DOHH2 (cell line): ENCODE results near the gene SPDYC.
A peak's percentile ranks its signal among the peaks of the same experiment; 100 is the strongest.
"Not testable (repeated sequence)": the region's sequence is repeated elsewhere in the genome, so short reads cannot be mapped to it uniquely, and the experiment has no call there.

ENCODE experiments used
- H3F3A ChIP-seq: fragments of 200-600 bp; sonication (generic), shearing (Covaris generic); 2 replicates; pipeline ENCODE4 v1.6.0; 2016; ENCODE audit warnings: antibody characterized with exemption, mild to moderate bottlenecking; ENCODE audit not compliant: control insufficient read depth, insufficient read depth
- H3K27ac ChIP-seq: fragments of 200-600 bp; sonication (generic); 2 replicates; pipeline ENCODE4 v1.5.1; 2014; ENCODE audit warnings: low read depth, mild to moderate bottlenecking, low read length, moderate library complexity
- H3K27me3 ChIP-seq: fragments of 200-600 bp; sonication (generic); 2 replicates; pipeline ENCODE4 v1.6.1; 2014; ENCODE audit warnings: mild to moderate bottlenecking, low read length, mixed read lengths; ENCODE audit not compliant: control insufficient read depth
- H3K36me3 ChIP-seq: fragments of 200-600 bp; sonication (generic); 2 replicates; pipeline ENCODE4 v1.6.1; 2014; ENCODE audit warnings: mild to moderate bottlenecking, low read length, moderate library complexity, mixed read lengths; ENCODE audit not compliant: control insufficient read depth
- H3K4me1 ChIP-seq: fragments of 200-600 bp; sonication (generic); 2 replicates; pipeline ENCODE4 v1.6.1; 2014; ENCODE audit warnings: mild to moderate bottlenecking, low read length, mixed read lengths; ENCODE audit not compliant: control insufficient read depth
- H3K4me2 ChIP-seq: fragments of 200-600 bp; sonication (generic); 2 replicates; pipeline ENCODE4 v1.6.0; 2014; ENCODE audit warnings: mild to moderate bottlenecking, low read length, moderate library complexity
- H3K4me3 ChIP-seq: fragments of 200-600 bp; sonication (generic); 2 replicates; pipeline ENCODE4 v1.5.1; 2014; ENCODE audit warnings: mild to moderate bottlenecking, low read length, mixed read lengths
- H3K79me2 ChIP-seq: fragments of 200-600 bp; sonication (generic); 2 replicates; pipeline ENCODE4 v1.6.1; 2014; ENCODE audit warnings: mild to moderate bottlenecking, low read length, mixed read lengths; ENCODE audit not compliant: control insufficient read depth
- H3K9me2 ChIP-seq: fragments of 200-600 bp; sonication (generic); replicated peaks from 2 replicates; pipeline ENCODE4 v1.6.1; 2014; ENCODE audit warnings: mild to moderate bottlenecking, low read length, mixed read lengths; ENCODE audit not compliant: control insufficient read depth
- H3K9me3 ChIP-seq: fragments of 200-600 bp; sonication (generic); 2 replicates; pipeline ENCODE4 v1.6.1; 2014; ENCODE audit warnings: antibody characterized with exemption, low read length, mixed read lengths; ENCODE audit not compliant: control insufficient read depth, insufficient read depth
- H4K20me1 ChIP-seq: fragments of 200-600 bp; sonication (generic); 2 replicates; pipeline ENCODE4 v1.6.0; 2014; ENCODE audit warnings: low read depth, mild to moderate bottlenecking, antibody characterized with exemption, low read length, moderate library complexity; ENCODE audit not compliant: control insufficient read depth, insufficient read depth
- EZH2phosphoT487 ChIP-seq: fragments of 200-600 bp; sonication (generic); IDR thresholded peaks from 2 replicates; pipeline ENCODE4 v1.6.1; 2017; ENCODE audit warnings: borderline replicate concordance, mild to moderate bottlenecking, antibody characterized with exemption, low read length, moderate library complexity, mixed read lengths
- TF ChIP-seq, protein P1 (sequence below): fragments of 200-600 bp; sonication (generic); IDR thresholded peaks from one replicate; pipeline ENCODE4 v1.5.1; 2014; ENCODE audit warnings: antibody characterized with exemption, mild to moderate bottlenecking, low read depth, low read length; ENCODE audit not compliant: poor library complexity, severe bottlenecking

The SPDYC gene

GRCh38 chr11:65147352-65148075 lies 22.5 kb upstream of the SPDYC start:
- no peaks in the 10 kb centered on the region for H3K27me3 ChIP-seq
- no peaks in the 10 kb centered on the region for H3K36me3 ChIP-seq
- peak overlapping the region; percentile 58; the same call in 1 of the 2 replicates for H3K27ac ChIP-seq
- no peaks in the 10 kb centered on the region for H3K79me2 ChIP-seq
- H4K20me1 ChIP-seq: no peaks in the 10 kb centered on the region
- peak overlapping the region; percentile 63; the same call in 1 of the 2 replicates for H3K4me3 ChIP-seq
- peaks cover 70% of the 10 kb centered on the region for H3K4me1 ChIP-seq
- TF ChIP-seq, protein P1, sequence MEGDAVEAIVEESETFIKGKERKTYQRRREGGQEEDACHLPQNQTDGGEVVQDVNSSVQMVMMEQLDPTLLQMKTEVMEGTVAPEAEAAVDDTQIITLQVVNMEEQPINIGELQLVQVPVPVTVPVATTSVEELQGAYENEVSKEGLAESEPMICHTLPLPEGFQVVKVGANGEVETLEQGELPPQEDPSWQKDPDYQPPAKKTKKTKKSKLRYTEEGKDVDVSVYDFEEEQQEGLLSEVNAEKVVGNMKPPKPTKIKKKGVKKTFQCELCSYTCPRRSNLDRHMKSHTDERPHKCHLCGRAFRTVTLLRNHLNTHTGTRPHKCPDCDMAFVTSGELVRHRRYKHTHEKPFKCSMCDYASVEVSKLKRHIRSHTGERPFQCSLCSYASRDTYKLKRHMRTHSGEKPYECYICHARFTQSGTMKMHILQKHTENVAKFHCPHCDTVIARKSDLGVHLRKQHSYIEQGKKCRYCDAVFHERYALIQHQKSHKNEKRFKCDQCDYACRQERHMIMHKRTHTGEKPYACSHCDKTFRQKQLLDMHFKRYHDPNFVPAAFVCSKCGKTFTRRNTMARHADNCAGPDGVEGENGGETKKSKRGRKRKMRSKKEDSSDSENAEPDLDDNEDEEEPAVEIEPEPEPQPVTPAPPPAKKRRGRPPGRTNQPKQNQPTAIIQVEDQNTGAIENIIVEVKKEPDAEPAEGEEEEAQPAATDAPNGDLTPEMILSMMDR: no peak
- no peak for TF ChIP-seq EZH2phosphoT487
- H3K9me2 ChIP-seq: no peaks in the 10 kb centered on the region
- no peak overlapping the region for H3K4me2 ChIP-seq
- peaks cover 22% of the 10 kb centered on the region for H3F3A ChIP-seq
- peaks cover 9% of the 10 kb centered on the region; the same call in 1 of the 2 replicates for H3K9me3 ChIP-seq

GRCh38 chr11:65148657-65149056 lies 21.4 kb upstream of the SPDYC start:
- TF ChIP-seq EZH2phosphoT487: no peak
- TF ChIP-seq, protein P1: no peak
- Histone ChIP-seq H3F3A (peaks cover 25% of the 10 kb centered on the region), H3K4me2 (no peak overlapping the region), H3K27me3 (no peaks in the 10 kb centered on the region), H3K36me3 (no peaks in the 10 kb centered on the region), H3K9me2 (no peaks in the 10 kb centered on the region), H3K9me3 (peaks cover 9% of the 10 kb centered on the region; the same call in 1 of the 2 replicates), H3K27ac (no peak overlapping the region), H3K79me2 (no peaks in the 10 kb centered on the region), H3K4me1 (peaks cover 74% of the 10 kb centered on the region), H3K4me3 (no peak overlapping the region), H4K20me1 (no peaks in the 10 kb centered on the region)

GRCh38 chr11:65150131-65150508 lies 19.9 kb upstream of the SPDYC start:
- H3K4me3 ChIP-seq, H3K9me2 ChIP-seq, H3K36me3 ChIP-seq, H3K79me2 ChIP-seq, H3K9me3 ChIP-seq, H3K4me2 ChIP-seq, H3K27ac ChIP-seq, H4K20me1 ChIP-seq, H3K27me3 ChIP-seq: not testable (repeated sequence)
- Histone ChIP-seq H3K4me1 (peaks cover 62% of the 10 kb centered on the region), H3F3A (peaks cover 26% of the 10 kb centered on the region)

DNA sequence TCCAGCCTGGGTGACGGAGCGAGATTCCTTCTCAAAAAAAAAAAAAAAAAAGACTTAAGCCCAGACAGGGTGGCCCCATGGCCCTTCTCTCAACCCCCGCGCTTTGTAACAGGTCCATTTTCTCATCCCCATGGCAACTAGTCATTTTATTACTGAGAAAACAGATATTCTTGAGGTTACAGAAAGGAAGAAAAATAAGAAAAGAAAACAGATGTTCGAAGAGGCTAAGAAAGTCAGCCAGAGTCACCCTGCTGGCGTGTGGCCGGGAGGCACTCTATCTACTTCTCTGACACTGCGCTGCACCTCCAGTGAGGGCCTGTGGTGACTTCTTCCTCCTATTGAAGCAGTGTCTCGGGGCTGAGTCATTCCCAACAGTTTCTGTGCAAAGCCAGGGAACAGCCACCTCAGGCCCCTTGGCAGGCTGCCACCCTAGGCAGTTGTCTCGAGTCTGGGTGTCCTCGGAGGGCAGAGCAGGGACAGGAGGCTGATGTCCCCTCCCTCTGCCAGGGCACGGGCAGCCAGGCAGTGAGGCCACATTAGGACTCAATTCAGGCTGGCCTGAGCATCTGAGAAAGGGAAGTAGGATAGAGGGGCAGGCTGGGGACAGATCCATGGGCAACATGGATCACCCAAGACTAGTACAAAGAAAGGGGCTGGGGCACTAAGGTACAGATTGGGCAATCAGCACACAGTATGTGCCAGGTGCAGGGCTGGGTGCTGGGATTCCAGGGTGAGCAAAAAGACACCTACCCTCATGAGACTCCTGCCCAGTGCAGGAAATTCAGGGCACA lies 19.3 kb upstream of the SPDYC start:
- Histone ChIP-seq H3K27me3 (no peaks in the 10 kb centered on the region), H3F3A (peaks cover 25% of the 10 kb centered on the region), H3K4me2 (peak overlapping the region; percentile 60), H3K36me3 (no peaks in the 10 kb centered on the region), H3K4me1 (peaks cover 57% of the 10 kb centered on the region), H3K4me3 (peak overlapping the region; percentile 3; the same call in 1 of the 2 replicates), H3K9me3 (peaks cover 9% of the 10 kb centered on the region; the same call in 1 of the 2 replicates), H3K79me2 (no peaks in the 10 kb centered on the region), H3K27ac (no peak overlapping the region; the same call in 1 of the 2 replicates), H4K20me1 (no peaks in the 10 kb centered on the region), H3K9me2 (no peaks in the 10 kb centered on the region)
- no peak for TF ChIP-seq EZH2phosphoT487
- TF ChIP-seq, protein P1: no peak
